Spinal cord (tissue), 10 donors: Measurements from ENCODE around the gene NSMCE4A. TPM values are rescaled to one million over a fixed set of nuclear protein-coding genes. Genes with fewer than 3 reads are reported as not detected.

Experiments used
- DNase-seq, 6 donors: peaks; one replicate each; pipeline versions ENCODE4 v3.0.0 to v3.0.0-alpha.2; 2013 to 2015; ENCODE audit warnings: low spot score in 6 of 6, low read depth in 4 of 6
- H3K27ac ChIP-seq: one replicate; pipeline ENCODE4 v1.5.1; 2013; ENCODE audit warnings: low read depth, low read length, control low read depth
- H3K27me3 ChIP-seq: one replicate; pipeline ENCODE4 v1.6.1; 2013; ENCODE audit warnings: low read length; ENCODE audit not compliant: control insufficient read depth, insufficient read depth
- H3K36me3 ChIP-seq: one replicate; pipeline ENCODE4 v1.6.1; 2013; ENCODE audit warnings: low read length; ENCODE audit not compliant: control insufficient read depth, insufficient read depth
- H3K4me1 ChIP-seq: one replicate; pipeline ENCODE4 v1.6.1; 2013; ENCODE audit warnings: low read length; ENCODE audit not compliant: control insufficient read depth, insufficient read depth
- H3K4me3 ChIP-seq: one replicate; pipeline ENCODE4 v1.5.1; 2013; ENCODE audit warnings: low read depth, low read length, control low read depth
- H3K9me3 ChIP-seq: one replicate; pipeline ENCODE4 v1.6.1; 2013; ENCODE audit warnings: low read length; ENCODE audit not compliant: control insufficient read depth, insufficient read depth
- WGBS: methylation state at CpG from one replicate; pipeline ENCODE4 v1.1.5; 2013; ENCODE audit warnings: missing lambda C conversion rate; ENCODE audit not compliant: insufficient coverage; 5-methylcytosine and 5-hydroxymethylcytosine counted together
- polyA plus RNA-seq, 2 donors: library from polyadenylated mRNA; unstranded; fragments of 120-200 nt; gene quantifications; one replicate each; pipeline ENCODE4 v1.2.1, GENCODE V29; 2013; ENCODE audit not compliant: insufficient read length in 2 of 2
- small RNA-seq: library from RNA; depleted of rRNA; stranded (forward); fragments of <200 nt; gene quantifications from one replicate; pipeline ENCODE3, GENCODE V24; 2014; ENCODE audit warnings: low replicate concordance
- total RNA-seq, 2 donors: library from RNA; depleted of rRNA in 1 of 2; stranded (reverse); fragments of 120-200 nt in 1 of 2; fragments of >200 nt in 1 of 2; gene quantifications; one replicate each; pipeline versions ENCODE4 v1.2.3 to v1.2.4, GENCODE V29; 2013 to 2014
- donor health status: healthy.

The NSMCE4A gene
- total and polyA plus RNA-seq, 4 donors: 49.0 to 63.4 (median 60.9) TPM

DNA sequence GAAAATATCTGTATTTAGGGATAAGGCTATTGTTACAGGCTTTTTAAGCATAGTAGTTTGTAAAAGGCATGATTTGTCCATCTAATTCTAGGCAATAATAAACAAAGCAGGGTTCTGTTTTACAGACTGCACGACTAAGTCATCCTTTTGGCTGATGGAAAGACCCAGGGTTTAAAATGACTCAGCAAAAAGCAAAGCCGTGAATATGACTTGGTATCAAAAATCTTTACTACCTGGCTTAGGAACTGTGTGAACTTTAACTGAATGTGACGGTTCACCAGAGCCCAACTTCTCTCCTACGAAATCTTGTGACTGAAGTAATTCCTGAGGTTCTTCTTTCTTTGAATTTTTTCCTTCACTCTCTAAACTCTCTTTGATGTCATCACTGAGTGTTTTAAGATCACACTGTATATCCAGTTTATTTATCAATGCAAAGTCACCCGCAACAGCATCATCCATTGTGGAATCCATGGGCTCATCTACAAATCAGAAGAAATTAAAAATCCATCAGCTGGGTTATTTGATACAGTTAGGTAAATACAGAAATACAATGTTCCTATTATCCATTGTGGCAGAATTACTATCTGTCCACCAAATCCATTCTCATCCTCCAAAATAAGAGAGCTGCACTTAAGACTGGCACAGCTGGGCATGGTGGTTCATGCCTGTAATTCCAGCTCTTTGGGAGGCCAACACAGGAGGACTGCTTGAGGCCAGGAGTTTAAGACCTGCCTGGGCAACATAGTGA lies 64.2 kb downstream of the NSMCE4A start:
- Histone ChIP-seq H3K9me3 (no peaks in the 10 kb centered on the region), H3K27me3 (no peaks in the 10 kb centered on the region), H3K27ac (no peak overlapping the region), H3K4me1 (no peaks in the 10 kb centered on the region), H3K4me3 (no peak overlapping the region), H3K36me3 (peaks cover 32% of the 10 kb centered on the region)
- no CpG with 5 or more reads among the region's 5 CpGs for WGBS
- peak in 1 of 6 donors; percentile 8 for DNase-seq

Small RNAs within 50 kb of the gene (small RNA-seq; reads per million reads assigned to genes)
- gene RF02219: not detected

Other genes with a start within 250 kb of the NSMCE4A start
- 10 to 100 TPM; 43.7 to 60.7 TPM for gene ATE1, start 47.2 kb downstream of the NSMCE4A start, total RNA-seq
- gene ATE1, start 47.2 kb downstream of the NSMCE4A start, polyA plus RNA-seq: 10 to 100 TPM; 18.3 to 27.4 TPM
- 10 to 100 TPM; 21.6 to 38.0 TPM for gene TACC2, start 13.9 kb upstream of the NSMCE4A start, total RNA-seq
- 100 to 1,000 TPM in 1 of 2 donors, 10 to 100 TPM in 1; 91.9 to 107 TPM for gene TACC2, start 13.9 kb upstream of the NSMCE4A start, polyA plus RNA-seq